Tibial nerve (tissue), 4 donors: Measurements from ENCODE around the gene PLCG2.

Experiments used
- CTCF ChIP-seq, 5 experiments: fragments of 200-600 bp in 3 of 5; fragments of 450-650 bp in 2 of 5; sonication (generic) in 3 of 5; IDR thresholded peaks; one replicate each; pipeline ENCODE4 v1.5.1; 2016 to 2019; ENCODE audit warnings: antibody characterized with exemption in 5 of 5, mild to moderate bottlenecking in 3 of 5, moderate library complexity in 2 of 5
- EP300 ChIP-seq, 2 donors: sonication (generic); formaldehyde crosslinking; IDR thresholded peaks; one replicate each; pipeline ENCODE4 v1.6.1; 2017; ENCODE audit warnings: antibody characterized with exemption in 2 of 2, mild to moderate bottlenecking in 1 of 2
- POLR2A ChIP-seq, 2 donors: fragments of 450-650 bp; IDR thresholded peaks; one replicate each; pipeline ENCODE4 v1.6.1; 2017; ENCODE audit warnings: antibody characterized with exemption in 2 of 2, mild to moderate bottlenecking in 2 of 2, moderate library complexity in 2 of 2

- no peak for TF ChIP-seq POLR2A (IDR thresholded peaks at IDR 0.05)
- no peak for TF ChIP-seq CTCF (IDR thresholded peaks at IDR 0.05)
- TF ChIP-seq EP300 (IDR thresholded peaks at IDR 0.05): no peak
Observed at GRCh38 chr16:81936209-81937000, 157.3 kb downstream of the PLCG2 start.
